Heart right ventricle (tissue), 16 donors: ENCODE data around the gene CCDC122. TPM values are rescaled to one million over a fixed set of nuclear protein-coding genes. Genes with fewer than 3 reads are reported as not detected.

ENCODE experiments used
- ATAC-seq, 8 donors: fragments of 200-7000 bp; cut with Tn5 transposase; one replicate each; pipeline ENCODE4 v1.9.1; 2020; ENCODE audit warnings: mild to moderate bottlenecking in 8 of 8, moderate library complexity in 8 of 8, moderate number of reproducible peaks in 1 of 8
- DNase-seq, 2 donors: peaks; one replicate each; pipeline ENCODE4 v3.0.0-alpha.2; 2020
- H3K27ac ChIP-seq, 10 donors: fragments of 200-600 bp; sonication (generic) in 2 of 10; one replicate each; pipeline versions ENCODE4 v1.5.0 to v1.8.0; 2020 to 2022; ENCODE audit warnings: mild to moderate bottlenecking in 3 of 10
- H3K27me3 ChIP-seq, 7 donors: fragments of 200-600 bp; one replicate each; pipeline ENCODE4 v1.8.0; 2021 to 2022; ENCODE audit warnings: mild to moderate bottlenecking in 2 of 7
- H3K36me3 ChIP-seq, 9 donors: fragments of 200-600 bp; sonication (generic) in 1 of 9; one replicate each; pipeline versions ENCODE4 v1.5.0 to v1.8.0; 2020 to 2022; ENCODE audit warnings: mild to moderate bottlenecking in 2 of 9
- H3K4me1 ChIP-seq, 9 donors: fragments of 200-600 bp; sonication (generic) in 1 of 9; one replicate each; pipeline versions ENCODE4 v1.5.0 to v1.8.0; 2020 to 2022; ENCODE audit warnings: mild to moderate bottlenecking in 4 of 9
- H3K4me3 ChIP-seq, 10 donors: fragments of 200-600 bp; sonication (generic) in 2 of 10; one replicate each; pipeline versions ENCODE4 v1.5.0 to v1.8.0; 2020 to 2022; ENCODE audit warnings: mild to moderate bottlenecking in 7 of 10, moderate library complexity in 2 of 10
- H3K9me3 ChIP-seq, 11 donors: fragments of 200-600 bp in 10 of 11; sonication (generic) in 2 of 11; one replicate each; pipeline versions ENCODE4 v1.5.0 to v1.8.0; 2013 to 2022; ENCODE audit warnings: mild to moderate bottlenecking in 2 of 11, control low read depth in 1 of 11, moderate library complexity in 1 of 11
- WGBS, 2 donors: extraction: QIAGEN DNeasy Blood & Tissue Kit; methylation state at CpG; one replicate each; pipeline ENCODE4 v1.1.7; 2013; ENCODE audit warnings: inconsistent platforms in 1 of 2; 5-methylcytosine and 5-hydroxymethylcytosine counted together
- intact Hi-C, 10 donors: fragments of 100-400 bp; cut with DNase I; formaldehyde crosslinking; loops; one replicate each; pipeline versions ENCODE4 v1.11.1 to v1.14.2; 2022
- polyA plus RNA-seq, 2 donors: library from polyadenylated mRNA; stranded (reverse); fragments of 200-250 nt; gene quantifications; one replicate each; pipeline ENCODE4 v1.2.3, GENCODE V29; 2013
- total RNA-seq, 10 donors: library from RNA; stranded (reverse); fragmentation: NEBNext Ultra II Directional in 3 of 10; extraction: Animal tissue kit (Norgen Biotek cat#: 25700) in 3 of 10; gene quantifications; one replicate each; pipeline versions ENCODE4 v1.2.1 to v1.2.4, GENCODE V29; 2021 to 2023
- TF ChIP-seq, protein P1 (sequence below), 9 donors: fragments of 200-600 bp; sonication (generic) in 2 of 9; IDR thresholded peaks; one replicate each; pipeline versions ENCODE4 v1.5.0 to v1.8.0; 2021 to 2022; ENCODE audit warnings: antibody characterized with exemption in 9 of 9, mild to moderate bottlenecking in 5 of 9, moderate library complexity in 1 of 9
- donor health status: Arrhythmogenic right ventricular cardiomyopathy.
- donor health status: ischemic (EF 13 %, LVEDD 7.1; RV severe dilation, severe dysfunction).
- donor health status: healthy with polysubstance abuse.
- donor health status: DM: no; HTN: yes; CAD: no.
- donor health status: DM: no; HTN: no; CAD: no.
- donor health status: ischemic (EF 25% LVEDD 6.9; RV normal size, moderate dysfunction).
- donor health status: ischemic (EF 25% LVEDD 5.7; RV mildly dilated, moderate dysfunction).
- donor health status: healthy.
- donor health status: DM: yes; HTN: yes; CAD: no.
- donor health status: Ischemic cardiomyopathy.
- donor health status: ischemic (EF 35%, LVEDD 5.7; RV mildly dilated, moderate dysfunction).
- donor health status: nonischemic (EF 11% LVEDD 7.7; RV severe dilation, severe dysfunction).
- donor health status: DM: yes; HTN: yes; CAD: no.
- donor health status: PGD.
- donor health status: ischemic (EF 29% LVEDD 5.4; RV normal size, mild dysfunction).
- donor health status: nonischemic (EF 23%, LVEDD 6.1; RV moderate dilation, normal function).

CCDC122 gene
- total and polyA plus RNA-seq, 12 donors: 1.6 to 16.0 (median 7.3) TPM

DNA sequence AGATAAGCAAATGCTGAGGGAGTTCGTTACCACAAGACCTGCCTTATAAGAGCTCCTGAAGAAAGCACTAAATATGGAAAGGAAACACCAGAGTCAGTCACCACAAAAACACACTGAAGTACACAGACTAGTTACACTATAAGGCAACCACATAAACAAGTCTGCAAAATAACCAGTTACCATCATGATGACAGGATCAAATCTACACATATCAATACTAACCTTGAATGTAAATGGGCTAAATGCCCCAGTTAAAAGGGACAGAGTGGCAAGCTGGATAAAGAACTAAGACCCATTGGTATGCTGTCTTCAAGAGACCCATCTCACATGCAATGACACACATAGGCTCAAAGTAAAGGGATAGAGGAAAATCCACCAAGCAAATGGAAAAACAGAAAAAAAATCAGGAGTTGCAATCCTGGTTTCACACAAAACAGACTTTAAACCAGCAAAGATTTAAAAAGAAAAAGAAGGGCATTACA, 26.6 kb downstream of the CCDC122 start:
- peaks cover 0 to 12% (median 0%) of the 10 kb centered on the region in 9 donors for H3K4me1 ChIP-seq
- TF ChIP-seq, protein P1, sequence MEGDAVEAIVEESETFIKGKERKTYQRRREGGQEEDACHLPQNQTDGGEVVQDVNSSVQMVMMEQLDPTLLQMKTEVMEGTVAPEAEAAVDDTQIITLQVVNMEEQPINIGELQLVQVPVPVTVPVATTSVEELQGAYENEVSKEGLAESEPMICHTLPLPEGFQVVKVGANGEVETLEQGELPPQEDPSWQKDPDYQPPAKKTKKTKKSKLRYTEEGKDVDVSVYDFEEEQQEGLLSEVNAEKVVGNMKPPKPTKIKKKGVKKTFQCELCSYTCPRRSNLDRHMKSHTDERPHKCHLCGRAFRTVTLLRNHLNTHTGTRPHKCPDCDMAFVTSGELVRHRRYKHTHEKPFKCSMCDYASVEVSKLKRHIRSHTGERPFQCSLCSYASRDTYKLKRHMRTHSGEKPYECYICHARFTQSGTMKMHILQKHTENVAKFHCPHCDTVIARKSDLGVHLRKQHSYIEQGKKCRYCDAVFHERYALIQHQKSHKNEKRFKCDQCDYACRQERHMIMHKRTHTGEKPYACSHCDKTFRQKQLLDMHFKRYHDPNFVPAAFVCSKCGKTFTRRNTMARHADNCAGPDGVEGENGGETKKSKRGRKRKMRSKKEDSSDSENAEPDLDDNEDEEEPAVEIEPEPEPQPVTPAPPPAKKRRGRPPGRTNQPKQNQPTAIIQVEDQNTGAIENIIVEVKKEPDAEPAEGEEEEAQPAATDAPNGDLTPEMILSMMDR (IDR thresholded peaks at IDR 0.05): no peak
- H3K27ac ChIP-seq: no peak overlapping the region
- 96 to 98% methylated on average over 1 of the region's 1 CpG for WGBS, 2 donors
- H3K27me3 ChIP-seq: no peaks in the 10 kb centered on the region
- ATAC-seq (no peak), DNase-seq (no peak)
- no peak overlapping the region for H3K4me3 ChIP-seq
- peaks cover 0 to 18% (median 0%) of the 10 kb centered on the region in 9 donors for H3K36me3 ChIP-seq
- intact Hi-C loops: no loop called here
- peaks cover 0 to 66% (median 41%) of the 10 kb centered on the region in 11 donors for H3K9me3 ChIP-seq

DNA sequence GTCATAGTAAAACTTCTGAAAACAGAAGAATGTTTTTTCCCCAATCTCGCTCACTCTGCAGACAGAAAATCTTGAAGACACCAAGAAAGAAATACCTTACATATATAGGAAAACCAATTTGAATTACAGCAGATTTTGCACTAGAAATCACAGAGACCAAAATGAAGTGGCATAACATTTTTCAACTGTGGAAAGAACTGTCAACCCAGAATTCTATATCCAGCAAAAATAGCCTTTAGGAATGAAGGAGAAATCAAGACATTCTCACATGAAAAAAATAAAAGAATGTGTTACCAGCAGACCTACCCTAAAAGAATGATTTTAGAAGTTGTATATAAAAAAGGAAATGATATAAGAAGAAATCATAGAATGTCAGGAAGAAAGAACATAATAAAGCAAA, 28.7 kb downstream of the CCDC122 start:
- Histone ChIP-seq H3K36me3 (peaks cover 0 to 18% (median 0%) of the 10 kb centered on the region in 9 donors), H3K4me1 (peaks cover 0 to 21% (median 0%) of the 10 kb centered on the region in 9 donors), H3K27me3 (no peaks in the 10 kb centered on the region), H3K4me3 (no peak overlapping the region), H3K27ac (no peak overlapping the region), H3K9me3 (peaks cover 0 to 65% (median 41%) of the 10 kb centered on the region in 11 donors)
- WGBS, 2 donors: 96 to 98% methylated on average over 1 of the region's 1 CpG
- TF ChIP-seq, protein P1 (IDR thresholded peaks at IDR 0.05): no peak
- ATAC-seq (no peak), DNase-seq (no peak)
- intact Hi-C loops: no loop called here

DNA sequence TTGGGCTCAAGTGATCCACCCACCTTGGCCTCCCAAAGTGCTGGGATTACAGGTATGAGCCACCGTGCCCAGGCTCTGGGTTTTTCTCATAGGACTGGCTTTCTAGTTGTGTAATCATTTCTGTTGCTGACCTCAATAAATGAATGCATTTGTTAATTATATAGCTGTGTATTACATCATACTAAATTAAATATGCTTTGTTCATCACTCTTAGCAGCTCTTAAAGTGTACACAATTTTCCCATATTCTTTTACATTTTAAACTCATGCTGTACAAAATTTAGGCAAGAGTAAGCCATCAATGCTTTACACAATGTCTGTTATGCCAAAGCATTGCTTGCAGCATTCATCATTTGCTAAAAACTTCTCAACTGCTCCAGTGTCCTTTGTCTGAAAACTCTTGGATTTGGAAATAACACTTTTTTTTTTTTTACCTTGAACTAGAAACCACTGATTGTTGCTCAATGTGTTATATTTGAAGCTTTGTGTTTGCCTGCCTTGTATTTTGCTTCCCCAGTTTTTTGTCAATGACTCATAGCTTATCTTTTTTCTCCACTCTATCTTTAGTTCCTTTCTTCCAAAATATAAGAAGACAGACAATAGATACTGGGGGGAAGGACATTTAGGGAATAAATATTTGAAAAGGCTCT, 31.4 kb downstream of the CCDC122 start:
- Histone ChIP-seq H3K9me3 (peaks cover 0 to 37% (median 30%) of the 10 kb centered on the region in 11 donors), H3K27ac (peak overlapping the region in 1 of 10 donors; percentile 22), H3K4me1 (peaks cover 0 to 21% (median 0%) of the 10 kb centered on the region in 9 donors), H3K4me3 (no peak overlapping the region), H3K27me3 (no peaks in the 10 kb centered on the region), H3K36me3 (peaks cover 0 to 18% (median 0%) of the 10 kb centered on the region in 9 donors)
- TF ChIP-seq, protein P1 (IDR thresholded peaks at IDR 0.05): no peak
- intact Hi-C loops: no loop called here
- ATAC-seq (no peak), DNase-seq (no peak)
- WGBS, 2 donors: 83 to 85% methylated on average over 1 of the region's 1 CpG

DNA sequence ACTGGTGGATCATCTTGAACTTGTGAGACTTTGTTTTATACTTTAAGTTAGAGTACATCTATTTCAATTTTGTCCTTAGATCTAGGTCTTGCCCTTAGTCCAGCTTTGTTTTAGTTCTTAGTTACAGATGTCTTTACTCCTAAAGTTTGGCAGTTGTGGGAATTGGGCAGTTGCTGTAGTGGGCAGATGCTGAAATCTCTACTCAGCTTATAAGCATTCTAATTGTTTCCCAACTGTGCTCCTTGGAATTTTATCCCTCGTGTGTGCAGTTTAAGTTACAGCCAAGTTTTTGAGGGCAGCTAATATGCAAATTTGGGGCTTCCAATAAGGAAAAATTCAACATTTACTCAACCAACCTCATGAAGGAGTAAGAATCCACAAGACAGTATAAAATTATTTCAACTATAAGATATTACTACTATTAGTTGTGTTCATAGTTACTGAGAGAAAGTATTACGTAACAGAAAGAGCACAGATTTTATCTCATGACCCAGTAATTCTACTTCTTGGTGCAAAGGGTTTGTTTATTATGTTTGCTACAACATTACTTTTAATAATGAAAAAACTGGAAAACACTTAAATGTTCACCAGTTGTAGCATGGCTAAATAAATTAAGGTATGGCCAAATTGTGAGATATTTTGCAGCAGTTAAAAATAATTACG, 32.9 kb downstream of the CCDC122 start:
- WGBS, 2 donors: 85 to 88% methylated on average over 3 of the region's 3 CpGs
- Histone ChIP-seq H3K36me3 (peaks cover 0 to 17% (median 0%) of the 10 kb centered on the region in 9 donors), H3K27ac (no peak overlapping the region), H3K27me3 (no peaks in the 10 kb centered on the region), H3K9me3 (peaks cover 0 to 22% (median 17%) of the 10 kb centered on the region in 11 donors), H3K4me1 (peaks cover 0 to 21% (median 0%) of the 10 kb centered on the region in 9 donors), H3K4me3 (no peak overlapping the region)
- intact Hi-C loops: no loop called here
- TF ChIP-seq, protein P1 (IDR thresholded peaks at IDR 0.05): no peak
- no peak for ATAC-seq
- no peak for DNase-seq
